ENCODE measurements around the gene CDK14. TPM values are rescaled to one million over a fixed set of nuclear protein-coding genes. Genes with fewer than 3 reads are reported as not detected.

The CDK14 gene
- total RNA-seq, 1 donor: 41.0 TPM

- no peak overlapping the region for H3K4me3 ChIP-seq (ENCODE audit: low read depth, low read length)
- no peak for DNase-seq (ENCODE audit: low read depth)
- no peak for TF ChIP-seq CTCF (IDR thresholded peaks at IDR 0.05; ENCODE audit: insufficient read depth, low read depth, low read length)
Measured at GRCh38 chr7:90889644-90890043, 293.5 kb downstream of the CDK14 start.

- no peak overlapping the region for H3K4me3 ChIP-seq (ENCODE audit: low read depth, low read length)
Measured at GRCh38 chr7:90891529-90891928, 295.4 kb downstream of the CDK14 start.

GRCh38 chr7:90892213-90892612 is 296.1 kb downstream of the CDK14 start:
- no peak overlapping the region for H3K4me3 ChIP-seq (ENCODE audit: low read depth, low read length)
- peak; percentile 30 for DNase-seq (ENCODE audit: low read depth)
- TF ChIP-seq CTCF (IDR thresholded peaks at IDR 0.05; ENCODE audit: insufficient read depth, low read depth, low read length): no peak

More at GRCh38 chr7:90891529-90891928, 295.4 kb downstream of the CDK14 start:
- no peak for TF ChIP-seq CTCF (IDR thresholded peaks at IDR 0.05; ENCODE audit: insufficient read depth, low read depth, low read length)
- no peak for DNase-seq (ENCODE audit: low read depth)

- H3K4me3 ChIP-seq (ENCODE audit: low read depth, low read length): no peak overlapping the region
- DNase-seq (ENCODE audit: low read depth): no peak
- no peak for TF ChIP-seq CTCF (IDR thresholded peaks at IDR 0.05; ENCODE audit: insufficient read depth, low read depth, low read length)
Measured at GRCh38 chr7:90894122-90894521, 298.0 kb downstream of the CDK14 start.

GRCh38 chr7:90896458-90896857 is 300.3 kb downstream of the CDK14 start:
- no peak overlapping the region for H3K4me3 ChIP-seq (ENCODE audit: low read depth, low read length)
- TF ChIP-seq CTCF (IDR thresholded peaks at IDR 0.05; ENCODE audit: insufficient read depth, low read depth, low read length): no peak
- DNase-seq (ENCODE audit: low read depth): peak; percentile 14

- no peak overlapping the region for H3K4me3 ChIP-seq (ENCODE audit: low read depth, low read length)
- DNase-seq (ENCODE audit: low read depth): no peak
- TF ChIP-seq CTCF (IDR thresholded peaks at IDR 0.05; ENCODE audit: insufficient read depth, low read depth, low read length): no peak
Measured at GRCh38 chr7:90897961-90898469, 301.9 kb downstream of the CDK14 start.
